Testis (tissue), 2 donors: Measurements from ENCODE around the gene LANCL2.

Source experiments
- POLR2A ChIP-seq: fragments of 450-650 bp; IDR thresholded peaks from one replicate; pipeline ENCODE4 v1.6.1; 2017; ENCODE audit warnings: antibody characterized with exemption, mild to moderate bottlenecking, moderate library complexity
- TF ChIP-seq, protein P1 (sequence below), 3 experiments: fragments of 450-650 bp in 2 of 3; fragments of 200-600 bp in 1 of 3; sonication (generic) in 1 of 3; IDR thresholded peaks; one replicate each; pipeline ENCODE4 v1.5.1; 2016 to 2019; ENCODE audit warnings: antibody characterized with exemption in 3 of 3, mild to moderate bottlenecking in 2 of 3, moderate library complexity in 1 of 3

DNA sequence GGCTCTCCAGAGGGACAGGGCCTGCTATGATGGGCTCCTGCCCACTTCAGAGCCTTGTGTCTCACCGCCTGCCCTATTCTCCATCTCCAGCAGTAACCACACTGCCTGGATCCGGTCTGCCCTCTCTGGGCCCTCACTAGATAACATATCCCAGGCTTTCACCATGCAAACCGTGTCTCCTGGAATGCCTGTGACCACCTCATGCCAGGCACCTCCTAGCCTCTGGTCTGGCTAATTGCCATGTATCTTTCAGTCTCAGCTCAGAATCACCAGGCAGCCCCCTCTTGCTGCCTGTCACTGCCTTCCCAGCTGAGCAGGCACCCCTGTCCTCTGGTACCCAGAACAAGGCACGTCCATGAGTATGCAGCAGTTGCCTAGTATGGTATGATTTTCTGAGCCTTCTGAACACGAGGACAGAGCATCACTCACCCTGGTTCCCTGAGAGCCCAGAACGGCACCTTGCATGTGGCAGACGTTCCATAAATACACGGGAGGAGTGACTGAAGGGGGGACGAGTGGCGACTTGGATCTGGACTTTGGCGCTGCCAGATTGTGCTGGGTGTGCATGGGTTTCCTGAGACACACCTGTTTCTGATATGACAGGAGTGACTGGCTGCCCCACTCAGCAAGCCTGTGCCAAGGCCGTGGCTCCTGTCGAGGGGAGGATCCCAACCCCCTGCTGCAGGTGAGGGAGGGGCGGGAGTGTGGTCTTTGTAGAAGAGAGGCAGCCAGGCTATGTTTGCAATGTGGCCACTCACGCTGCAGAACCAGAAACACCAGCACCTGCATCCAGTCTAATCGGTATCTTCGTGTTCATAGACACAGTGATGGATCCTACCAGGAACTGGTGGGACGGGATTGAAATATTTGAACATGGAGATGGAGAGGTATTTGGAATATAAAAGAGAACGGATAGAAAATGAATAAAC, 112.0 kb downstream of the LANCL2 start:
- TF ChIP-seq, protein P1, sequence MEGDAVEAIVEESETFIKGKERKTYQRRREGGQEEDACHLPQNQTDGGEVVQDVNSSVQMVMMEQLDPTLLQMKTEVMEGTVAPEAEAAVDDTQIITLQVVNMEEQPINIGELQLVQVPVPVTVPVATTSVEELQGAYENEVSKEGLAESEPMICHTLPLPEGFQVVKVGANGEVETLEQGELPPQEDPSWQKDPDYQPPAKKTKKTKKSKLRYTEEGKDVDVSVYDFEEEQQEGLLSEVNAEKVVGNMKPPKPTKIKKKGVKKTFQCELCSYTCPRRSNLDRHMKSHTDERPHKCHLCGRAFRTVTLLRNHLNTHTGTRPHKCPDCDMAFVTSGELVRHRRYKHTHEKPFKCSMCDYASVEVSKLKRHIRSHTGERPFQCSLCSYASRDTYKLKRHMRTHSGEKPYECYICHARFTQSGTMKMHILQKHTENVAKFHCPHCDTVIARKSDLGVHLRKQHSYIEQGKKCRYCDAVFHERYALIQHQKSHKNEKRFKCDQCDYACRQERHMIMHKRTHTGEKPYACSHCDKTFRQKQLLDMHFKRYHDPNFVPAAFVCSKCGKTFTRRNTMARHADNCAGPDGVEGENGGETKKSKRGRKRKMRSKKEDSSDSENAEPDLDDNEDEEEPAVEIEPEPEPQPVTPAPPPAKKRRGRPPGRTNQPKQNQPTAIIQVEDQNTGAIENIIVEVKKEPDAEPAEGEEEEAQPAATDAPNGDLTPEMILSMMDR (IDR thresholded peaks at IDR 0.05), result no peak
- no peak for TF ChIP-seq POLR2A
